NOMO-1 (cell line): ENCODE measurements around the gene SCEL.
"Not testable (repeated sequence)": the region's sequence is repeated elsewhere in the genome, so short reads cannot be mapped to it uniquely, and the experiment has no call there.

Experiments
- DNase-seq, 2 experiments: peaks; one replicate each; lab custom pipeline; 2025; ENCODE audit not compliant: unreplicated experiment in 2 of 2; lab: John Stamatoyannopoulos, UW

Gene SCEL

GRCh38 chr13:77650409-77650808, 114.9 kb downstream of the SCEL start:
- no peak for DNase-seq

- DNase-seq = peak; percentile 3 to 7
These were observed 117.8 kb downstream of the SCEL start for GRCh38 chr13:77653301-77653700.

- not testable (repeated sequence) for DNase-seq
These were observed 124.5 kb downstream of the SCEL start for GRCh38 chr13:77660016-77660415.

GRCh38 chr13:77660841-77661250, 125.3 kb downstream of the SCEL start:
- no peak for DNase-seq

- DNase-seq = not testable (repeated sequence)
These were observed 126.8 kb downstream of the SCEL start for GRCh38 chr13:77662301-77662700.

- not testable (repeated sequence) for DNase-seq
These were observed 127.3 kb downstream of the SCEL start for GRCh38 chr13:77662831-77663230.

GRCh38 chr13:77674852-77675251, 139.3 kb downstream of the SCEL start:
- DNase-seq = no peak

- no peak for DNase-seq
These were observed 143.3 kb downstream of the SCEL start for GRCh38 chr13:77678691-77679235.

- DNase-seq = no peak
These were observed 152.3 kb downstream of the SCEL start for GRCh38 chr13:77687799-77688198.

GRCh38 chr13:77691871-77692270, 156.4 kb downstream of the SCEL start:
- DNase-seq = no peak

- no peak for DNase-seq
These were observed 157.4 kb downstream of the SCEL start for GRCh38 chr13:77692746-77693448.

GRCh38 chr13:77693449-77693940, 158.0 kb downstream of the SCEL start:
- no peak for DNase-seq
